Astrocyte (in vitro differentiated cells and primary cell): ENCODE measurements around the gene G6PC3.

Source experiments
- CTCF ChIP-seq: IDR thresholded peaks from 2 replicates; pipeline ENCODE4 v1.5.1; 2011; ENCODE audit warnings: low read depth, mild to moderate bottlenecking, inconsistent platforms, low read length, moderate library complexity; ENCODE audit not compliant: insufficient read depth
- EZH2 ChIP-seq: IDR thresholded peaks from 2 replicates; pipeline ENCODE4 v1.6.1; 2012; ENCODE audit warnings: mild to moderate bottlenecking, low read length, inconsistent platforms; ENCODE audit not compliant: insufficient read depth

GRCh38 chr17:44022246-44022645, 48.3 kb upstream of the G6PC3 start:
- TF ChIP-seq CTCF: no peak
- TF ChIP-seq EZH2: no peak
